Endothelial cell of umbilical vein (primary cell): ENCODE results near the gene SH3GLB2.

Source experiments
- EZH2 ChIP-seq: IDR thresholded peaks from 2 replicates; pipeline ENCODE4 v1.6.1; 2012; ENCODE audit warnings: borderline replicate concordance, low read depth, mild to moderate bottlenecking, moderate library complexity, low read length, inconsistent platforms; ENCODE audit not compliant: severe bottlenecking
- MYC ChIP-seq: IDR thresholded peaks from one replicate; pipeline ENCODE4 v1.6.1; 2011; ENCODE audit warnings: mild to moderate bottlenecking, low read depth, low read length
- POLR2A ChIP-seq: IDR thresholded peaks from 2 replicates; pipeline ENCODE4 v1.6.1; 2012; ENCODE audit warnings: low read depth, mild to moderate bottlenecking, control low read depth, low read length
- POLR2AphosphoS5 ChIP-seq: IDR thresholded peaks from 2 replicates; pipeline ENCODE4 v1.6.1; 2012; ENCODE audit warnings: low read depth, mild to moderate bottlenecking, control low read depth, low read length, moderate library complexity; ENCODE audit not compliant: insufficient read depth
- TF ChIP-seq, protein P1 (sequence below), 2 donors: IDR thresholded peaks; 1 replicate in 1 of 2; 2 replicates in 1 of 2; pipeline ENCODE4 v1.5.1; 2011; ENCODE audit warnings: low read length in 2 of 2, mild to moderate bottlenecking in 2 of 2, moderate library complexity in 2 of 2, control low read depth in 1 of 2, inconsistent platforms in 1 of 2, low read depth in 1 of 2; ENCODE audit not compliant: insufficient read depth in 1 of 2; ENCODE audit errors: extremely low read depth in 1 of 2
- TF ChIP-seq, protein P2 (sequence below): IDR thresholded peaks from 2 replicates; pipeline ENCODE4 v1.6.1; 2011; ENCODE audit not compliant: insufficient read depth, insufficient read length

DNA sequence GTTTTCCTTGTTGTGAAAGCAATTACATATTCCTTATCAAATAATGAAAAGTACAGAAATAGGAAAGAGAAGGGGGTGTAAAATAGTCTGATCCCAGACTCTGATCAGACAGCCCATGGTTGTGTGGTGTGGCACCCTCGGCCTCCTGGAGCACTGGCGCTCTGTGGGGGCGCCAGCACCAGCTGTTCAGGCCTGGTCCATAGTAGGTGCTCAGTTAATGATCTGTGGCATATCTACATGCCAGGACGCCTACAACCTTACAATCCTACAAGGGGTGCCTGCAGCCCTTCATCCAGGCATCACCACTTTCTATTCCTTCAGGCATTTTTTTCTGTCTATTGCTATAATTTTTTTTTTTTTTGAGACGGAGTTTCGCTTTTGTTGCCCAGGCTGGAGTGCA is 24.9 kb upstream of the SH3GLB2 start:
- TF ChIP-seq, protein P1, sequence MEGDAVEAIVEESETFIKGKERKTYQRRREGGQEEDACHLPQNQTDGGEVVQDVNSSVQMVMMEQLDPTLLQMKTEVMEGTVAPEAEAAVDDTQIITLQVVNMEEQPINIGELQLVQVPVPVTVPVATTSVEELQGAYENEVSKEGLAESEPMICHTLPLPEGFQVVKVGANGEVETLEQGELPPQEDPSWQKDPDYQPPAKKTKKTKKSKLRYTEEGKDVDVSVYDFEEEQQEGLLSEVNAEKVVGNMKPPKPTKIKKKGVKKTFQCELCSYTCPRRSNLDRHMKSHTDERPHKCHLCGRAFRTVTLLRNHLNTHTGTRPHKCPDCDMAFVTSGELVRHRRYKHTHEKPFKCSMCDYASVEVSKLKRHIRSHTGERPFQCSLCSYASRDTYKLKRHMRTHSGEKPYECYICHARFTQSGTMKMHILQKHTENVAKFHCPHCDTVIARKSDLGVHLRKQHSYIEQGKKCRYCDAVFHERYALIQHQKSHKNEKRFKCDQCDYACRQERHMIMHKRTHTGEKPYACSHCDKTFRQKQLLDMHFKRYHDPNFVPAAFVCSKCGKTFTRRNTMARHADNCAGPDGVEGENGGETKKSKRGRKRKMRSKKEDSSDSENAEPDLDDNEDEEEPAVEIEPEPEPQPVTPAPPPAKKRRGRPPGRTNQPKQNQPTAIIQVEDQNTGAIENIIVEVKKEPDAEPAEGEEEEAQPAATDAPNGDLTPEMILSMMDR (IDR thresholded peaks at IDR 0.05; ENCODE audit: extremely low read depth in 1 of 2, insufficient read depth in 1 of 2, low read depth in 1 of 2, low read length in 2 of 2), result no peak
- TF ChIP-seq POLR2AphosphoS5, result no peak
- no peak for TF ChIP-seq POLR2A
- TF ChIP-seq, protein P2, sequence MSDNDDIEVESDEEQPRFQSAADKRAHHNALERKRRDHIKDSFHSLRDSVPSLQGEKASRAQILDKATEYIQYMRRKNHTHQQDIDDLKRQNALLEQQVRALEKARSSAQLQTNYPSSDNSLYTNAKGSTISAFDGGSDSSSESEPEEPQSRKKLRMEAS, result no peak
- no peak for TF ChIP-seq EZH2
- TF ChIP-seq MYC, result no peak
